ENCODE results near the gene METTL21C.

The METTL21C gene

GRCh38 chr13:102694937-102695336 lies at the start of gene METTL21C:
Gene METTL21C, minus strand, starts transcription at chr13:102695044. Its CDS starts 546 bp downstream, at chr13:102694498.
- DNase-seq (ENCODE audit: low read depth, low spot score) = no peak

- DNase-seq (ENCODE audit: low read depth, low spot score) = no peak
Measured at GRCh38 chr13:102742506-102742905, 47.7 kb upstream of the METTL21C start.

- DNase-seq (ENCODE audit: low read depth, low spot score) = no peak
Measured at GRCh38 chr13:102742101-102742500, 47.3 kb upstream of the METTL21C start.

- DNase-seq (ENCODE audit: low read depth, low spot score) = peak; percentile 71
Measured at GRCh38 chr13:102729560-102730270, 34.9 kb upstream of the METTL21C start.

- DNase-seq (ENCODE audit: low read depth, low spot score) = no peak
Measured at GRCh38 chr13:102726430-102726829, 31.6 kb upstream of the METTL21C start.

- DNase-seq (ENCODE audit: low read depth, low spot score) = no peak
Measured at GRCh38 chr13:102724923-102725322, 30.1 kb upstream of the METTL21C start.

GRCh38 chr13:102721800-102722231 lies 27.0 kb upstream of the METTL21C start:
- DNase-seq (ENCODE audit: low read depth, low spot score) = no peak

- DNase-seq (ENCODE audit: low read depth, low spot score) = no peak
Measured at GRCh38 chr13:102718746-102719145, 23.9 kb upstream of the METTL21C start.

- no peak for DNase-seq (ENCODE audit: low read depth, low spot score)
Measured at GRCh38 chr13:102715447-102715846, 20.6 kb upstream of the METTL21C start.

GRCh38 chr13:102710261-102710679 lies 15.4 kb upstream of the METTL21C start:
- no peak for DNase-seq (ENCODE audit: low read depth, low spot score)

GRCh38 chr13:102709536-102709935 lies 14.7 kb upstream of the METTL21C start:
- no peak for DNase-seq (ENCODE audit: low read depth, low spot score)

- DNase-seq (ENCODE audit: low read depth, low spot score) = no peak
Measured at GRCh38 chr13:102708991-102709390, 14.1 kb upstream of the METTL21C start.

GRCh38 chr13:102708211-102708610 lies 13.4 kb upstream of the METTL21C start:
- no peak for DNase-seq (ENCODE audit: low read depth, low spot score)

- peak; percentile 74 for DNase-seq (ENCODE audit: low read depth, low spot score)
Measured at GRCh38 chr13:102707467-102707866, 12.6 kb upstream of the METTL21C start.

GRCh38 chr13:102704238-102705058 lies 9.6 kb upstream of the METTL21C start:
- DNase-seq (ENCODE audit: low read depth, low spot score) = no peak

- no peak for DNase-seq (ENCODE audit: low read depth, low spot score)
Measured at GRCh38 chr13:102703726-102704035, 8.8 kb upstream of the METTL21C start.

GRCh38 chr13:102702965-102703725 lies 8.3 kb upstream of the METTL21C start:
- no peak for DNase-seq (ENCODE audit: low read depth, low spot score)

- DNase-seq (ENCODE audit: low read depth, low spot score) = no peak
Measured at GRCh38 chr13:102701331-102701730, 6.5 kb upstream of the METTL21C start.

- DNase-seq (ENCODE audit: low read depth, low spot score) = no peak
Measured at GRCh38 chr13:102700088-102701031, 5.5 kb upstream of the METTL21C start.

GRCh38 chr13:102699504-102699903 lies 4.7 kb upstream of the METTL21C start:
- no peak for DNase-seq (ENCODE audit: low read depth, low spot score)

GRCh38 chr13:102698649-102698980 lies 3.8 kb upstream of the METTL21C start:
- DNase-seq (ENCODE audit: low read depth, low spot score) = no peak
